ENCODE measurements around the gene BCLAF1.

The BCLAF1 gene

DNA sequence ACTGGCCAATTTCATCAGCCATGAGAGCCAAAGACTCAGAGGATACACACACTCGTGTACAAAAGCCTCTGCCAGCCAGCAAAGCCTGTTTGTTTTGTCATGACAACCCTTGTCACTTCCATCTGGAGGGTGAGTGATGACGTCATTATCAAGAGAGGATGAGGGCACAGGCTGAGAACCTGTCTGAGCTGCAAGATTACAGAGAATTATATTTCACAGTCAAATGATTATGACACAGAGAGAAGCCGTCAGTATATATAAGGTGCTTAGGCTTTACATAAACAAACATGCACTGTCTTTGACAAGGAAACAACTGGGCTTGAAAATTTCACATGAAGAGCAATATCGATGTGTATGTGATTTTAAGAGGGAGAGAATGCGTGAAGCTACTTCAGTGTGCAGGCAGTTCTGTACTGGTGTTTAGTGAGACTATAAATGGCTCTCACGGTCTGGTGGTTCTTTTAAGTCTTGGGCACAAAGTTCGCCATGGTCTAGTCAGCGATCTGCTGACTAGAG lies 36.5 kb upstream of the BCLAF1 start:
- TF ChIP-seq PKNOX1 (IDR thresholded peaks at IDR 0.05) (peak; percentile 56), FOXK2 (IDR thresholded peaks at IDR 0.05) (no peak)
- POLR2A ChIA-PET, result interaction anchor here (5.6 kb wide), 1 partner anchor 36 kb away, joined by 46 read pairs; the partner anchor contains the start of gene BCLAF1
- peak; percentile 46 for DNase-seq (ENCODE audit: extremely low spot score)
- CTCF ChIA-PET, result interaction anchor here (0.5 to 1.4 kb wide), 2 partner anchors 8 to 9 kb away, joined by 3 to 5 read pairs; no protein-coding TSS in a partner anchor

GRCh38 chr6:136324686-136325380 lies 35.2 kb upstream of the BCLAF1 start:
- ChIA-PET POLR2A (interaction anchor here (5.6 kb wide), 1 partner anchor 35 kb away, joined by 46 read pairs; the partner anchor contains the start of gene BCLAF1), CTCF (no interaction called here)
- TF ChIP-seq FOXK2 (IDR thresholded peaks at IDR 0.05), result no peak
- no peak for TF ChIP-seq PKNOX1 (IDR thresholded peaks at IDR 0.05)
- no peak for TF ChIP-seq L3MBTL2 (conservative IDR thresholded peaks at IDR 0.05)
- TF ChIP-seq ELF4 (IDR thresholded peaks at IDR 0.05), result no peak
- no peak for TF ChIP-seq SUZ12 (IDR thresholded peaks at IDR 0.05)
- TF ChIP-seq CTBP1 (IDR thresholded peaks at IDR 0.05; ENCODE audit: borderline replicate concordance), result no peak
- TF ChIP-seq ARNT (IDR thresholded peaks at IDR 0.05), result no peak
- no peak for TF ChIP-seq NFRKB (IDR thresholded peaks at IDR 0.05)
- no peak for TF ChIP-seq TARDBP (IDR thresholded peaks at IDR 0.05)
- TF ChIP-seq FOXA1 (IDR thresholded peaks at IDR 0.05), result no peak
- no peak for TF ChIP-seq SP1 (IDR thresholded peaks at IDR 0.05)
- DNase-seq (ENCODE audit: extremely low spot score), result no peak

DNA sequence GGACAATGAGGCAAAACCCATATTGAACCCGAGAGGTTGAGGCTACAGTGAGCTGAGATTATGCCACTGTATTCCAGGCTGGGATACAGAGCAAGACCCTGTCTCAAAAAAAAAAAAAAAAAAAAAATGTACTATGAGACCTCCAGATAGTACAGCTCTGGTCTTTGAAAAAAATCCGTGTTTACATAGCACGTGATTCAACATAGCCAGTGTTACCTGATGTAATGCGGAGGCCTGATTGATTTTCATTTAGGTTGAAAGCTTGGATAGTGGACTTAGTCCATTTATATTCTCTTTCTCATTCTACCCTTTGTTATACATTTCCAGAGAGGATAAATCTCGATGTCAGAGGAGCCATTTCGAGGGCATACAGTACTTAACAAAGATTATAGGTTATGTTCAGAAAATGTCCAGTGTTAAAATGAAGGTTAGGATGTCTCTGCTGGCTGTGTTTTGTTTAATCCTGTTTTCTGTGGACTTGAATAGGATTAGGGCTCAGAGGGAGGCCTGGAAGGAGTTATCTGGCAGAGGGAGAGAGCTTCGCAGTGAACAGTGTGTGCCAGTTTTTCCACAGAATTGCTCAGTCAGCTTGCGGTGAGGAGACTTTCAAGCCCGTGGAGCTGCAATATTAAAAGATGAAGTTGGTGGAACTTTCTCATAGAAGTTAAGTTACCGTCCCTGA lies 33.9 kb upstream of the BCLAF1 start:
- CTCF ChIA-PET, result interaction anchor here (0.6 to 1.5 kb wide), 2 partner anchors 35 to 223 kb away, joined by 4 read pairs; no protein-coding TSS in a partner anchor
- POLR2A ChIA-PET, result interaction anchor here (5.6 kb wide), 1 partner anchor 34 kb away, joined by 46 read pairs; the partner anchor contains the start of gene BCLAF1

DNA sequence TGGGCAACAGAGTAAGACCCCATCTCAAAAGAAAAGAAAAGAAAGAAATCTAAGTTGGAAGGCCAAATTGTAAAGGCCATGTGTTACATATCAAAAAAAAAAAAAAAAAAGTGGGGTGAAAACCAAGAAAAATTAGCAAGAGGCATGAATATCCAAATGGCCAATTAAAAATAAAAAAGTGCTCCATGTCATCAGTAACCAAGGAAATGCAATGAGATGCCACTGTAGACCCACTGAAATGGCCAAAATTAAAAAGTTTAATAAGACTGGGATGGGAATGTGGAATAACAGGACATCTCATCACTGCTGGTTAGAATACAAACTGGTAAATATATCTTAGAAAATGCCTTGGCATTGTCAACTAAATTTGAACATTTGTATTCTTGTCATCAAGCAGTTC lies 30.1 kb upstream of the BCLAF1 start:
- CTCF ChIA-PET, result no interaction called here
- POLR2A ChIA-PET, result interaction anchor here (1.1 kb wide), 1 partner anchor 229 kb away, joined by 3 read pairs; no protein-coding TSS in a partner anchor
- no peak for DNase-seq (ENCODE audit: extremely low spot score)

More for the DNA sequence above, 33.9 kb upstream of the BCLAF1 start:
- no peak for DNase-seq (ENCODE audit: extremely low spot score)
- TF ChIP-seq BHLHE40 (IDR thresholded peaks at IDR 0.05; ENCODE audit: borderline replicate concordance), result no peak
- no peak for TF ChIP-seq HDGF (IDR thresholded peaks at IDR 0.05; ENCODE audit: borderline replicate concordance)
- no peak for TF ChIP-seq SP1 (IDR thresholded peaks at IDR 0.05)
- no peak for TF ChIP-seq FOXA1 (IDR thresholded peaks at IDR 0.05)
- TF ChIP-seq NFRKB (IDR thresholded peaks at IDR 0.05), result no peak

GRCh38 chr6:136318676-136319075 lies 29.0 kb upstream of the BCLAF1 start:
- TF ChIP-seq HDGF (IDR thresholded peaks at IDR 0.05; ENCODE audit: borderline replicate concordance), result no peak
- TF ChIP-seq ARNT (IDR thresholded peaks at IDR 0.05), result no peak
- TF ChIP-seq CTBP1 (IDR thresholded peaks at IDR 0.05; ENCODE audit: borderline replicate concordance), result no peak
- TF ChIP-seq SP1 (IDR thresholded peaks at IDR 0.05), result no peak
- TF ChIP-seq FOXA1 (IDR thresholded peaks at IDR 0.05), result no peak
- ChIA-PET POLR2A (interaction anchor here (0.7 to 2.7 kb wide), 2 partner anchors 29 to 216 kb away, joined by 3 to 21 read pairs; partner anchors contain the start of gene BCLAF1), CTCF (interaction anchor here (0.5 to 1.6 kb wide), 3 partner anchors 14 to 361 kb away, joined by 3 to 4 read pairs (median 3); no protein-coding TSS in a partner anchor)
- no peak for DNase-seq (ENCODE audit: extremely low spot score)

More for the DNA sequence above, 30.1 kb upstream of the BCLAF1 start:
- TF ChIP-seq ARNT (IDR thresholded peaks at IDR 0.05) (no peak), HDGF (IDR thresholded peaks at IDR 0.05; ENCODE audit: borderline replicate concordance) (no peak), ELF4 (IDR thresholded peaks at IDR 0.05) (no peak)

- TF ChIP-seq ARNT (IDR thresholded peaks at IDR 0.05) (no peak), SUZ12 (IDR thresholded peaks at IDR 0.05) (no peak), ELF4 (IDR thresholded peaks at IDR 0.05) (no peak), BHLHE40 (IDR thresholded peaks at IDR 0.05; ENCODE audit: borderline replicate concordance) (no peak), L3MBTL2 (conservative IDR thresholded peaks at IDR 0.05) (no peak), FOXK2 (IDR thresholded peaks at IDR 0.05) (no peak), TARDBP (IDR thresholded peaks at IDR 0.05) (no peak), FOXA1 (IDR thresholded peaks at IDR 0.05) (no peak), PKNOX1 (IDR thresholded peaks at IDR 0.05) (no peak), CTBP1 (IDR thresholded peaks at IDR 0.05; ENCODE audit: borderline replicate concordance) (no peak), FOXM1 (IDR thresholded peaks at IDR 0.05; ENCODE audit: borderline replicate concordance) (no peak), ZNF384 (IDR thresholded peaks at IDR 0.05) (no peak), SP1 (IDR thresholded peaks at IDR 0.05) (no peak), NFRKB (IDR thresholded peaks at IDR 0.05) (no peak), LEF1 (IDR thresholded peaks at IDR 0.05; ENCODE audit: borderline replicate concordance) (no peak), HDGF (IDR thresholded peaks at IDR 0.05; ENCODE audit: borderline replicate concordance) (no peak)
- ChIA-PET CTCF (interaction anchor here (0.7 to 2.1 kb wide), 7 partner anchors 8 to 601 kb away, joined by 3 to 8 read pairs (median 4); partner anchors contain the start of gene MAP7), POLR2A (interaction anchor here (1.3 to 2.7 kb wide), 2 partner anchors 28 to 81 kb away, joined by 3 to 21 read pairs; partner anchors contain the start of gene BCLAF1)
- DNase-seq (ENCODE audit: extremely low spot score), result no peak
Measured at GRCh38 chr6:136317971-136318370, 28.3 kb upstream of the BCLAF1 start.

Data from HEK293T (cell line).